Activated CD4-positive, alpha-beta T cell treated with anti-CD3 and anti-CD28 coated beads, Interleukin-10, Interleukin-2, amounts not matched to agents 100 ng/mL and 50 ng/mL, durations not matched to agents 16 hours and 8 hours (primary cell): ENCODE measurements around the gene FAP.

Experiments
- DNase-seq: peaks from one replicate; pipeline ENCODE4 v3.0.0-alpha.2; 2020

The FAP gene

GRCh38 chr2:162125138-162125537 is 118.1 kb downstream of the FAP start:
- no peak for DNase-seq

DNA sequence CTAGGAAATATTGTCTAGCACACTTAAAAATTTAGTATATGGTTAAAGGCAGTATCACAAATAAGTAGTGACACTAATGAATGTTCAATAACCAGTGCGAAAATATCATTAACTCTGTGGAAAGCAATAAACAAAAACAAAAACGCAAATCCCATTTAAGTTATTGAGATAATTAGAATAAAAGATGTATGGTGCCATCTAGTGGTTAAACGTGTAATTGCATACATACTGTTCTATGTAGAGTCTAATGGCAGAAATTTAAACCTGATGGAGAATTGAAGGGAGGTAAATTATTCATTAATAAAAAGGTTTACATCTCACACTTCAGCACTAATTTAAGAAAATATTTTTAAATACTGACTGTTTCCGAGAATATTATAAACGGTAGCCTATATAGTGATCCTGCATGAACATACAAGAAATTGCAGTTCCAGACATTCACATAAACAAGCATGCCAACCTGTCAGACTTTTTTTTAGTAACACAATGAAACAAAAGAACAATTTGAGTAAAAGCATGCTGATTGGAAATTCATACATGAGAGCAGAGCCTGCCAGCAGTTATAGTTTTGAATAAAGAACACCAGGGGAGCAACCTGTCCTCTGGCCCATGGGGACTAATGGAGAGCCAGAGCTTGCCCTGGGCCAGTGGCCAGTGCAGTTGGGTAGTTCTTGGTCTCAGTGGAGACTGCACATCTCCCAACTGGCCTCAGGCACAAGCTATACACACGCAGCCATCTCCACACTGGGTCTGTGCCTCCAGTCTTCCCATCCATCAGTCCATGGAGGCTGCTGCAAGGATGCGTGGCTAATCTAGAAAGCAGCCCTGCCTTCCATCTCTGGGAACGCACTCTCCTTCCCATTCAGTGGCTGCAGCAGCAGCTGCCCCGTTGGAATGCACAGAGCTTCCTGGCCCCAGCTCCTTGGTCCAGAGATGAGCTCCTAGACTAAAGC is 119.2 kb downstream of the FAP start:
- peak; percentile 73 for DNase-seq
